ENCODE data around the gene SCUBE1. TPM values are rescaled to one million over a fixed set of nuclear protein-coding genes. Genes with fewer than 3 reads are reported as not detected.

SCUBE1 gene
- total and polyA plus RNA-seq, 8 donors: 0.04 to 0.41 (median 0.12) TPM; not detected in 3

DNA sequence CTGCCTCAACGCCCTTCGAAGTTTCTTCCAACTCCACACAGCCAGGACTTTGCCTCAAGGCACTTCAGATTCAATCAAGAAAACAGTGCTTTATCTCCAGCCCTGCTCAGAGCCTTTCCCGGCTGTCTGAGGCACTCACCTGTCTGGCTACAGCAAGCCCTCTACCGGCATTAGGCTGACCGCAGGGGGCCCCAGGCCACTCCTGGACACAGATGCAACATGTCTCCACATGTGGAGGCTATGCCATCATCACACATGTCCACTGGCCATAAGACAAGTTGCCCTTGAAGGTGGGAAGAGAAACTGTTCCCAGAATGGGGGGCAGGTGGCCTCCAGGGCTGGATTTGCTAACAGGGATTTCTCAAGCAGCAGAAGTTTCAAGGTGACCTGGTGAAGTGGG lies 10.0 kb downstream of the SCUBE1 start:
- H3K27me3 ChIP-seq: no peaks in the 10 kb centered on the region
- no peak for FAIRE-seq
- H3K4me3 ChIP-seq: no peak overlapping the region
- ATAC-seq: no peak
- no peaks in the 10 kb centered on the region for H3K9me3 ChIP-seq
- DNase-seq: no peak
- intact Hi-C loops (cut with DNase I): no loop called here
- TF ChIP-seq, protein P1, sequence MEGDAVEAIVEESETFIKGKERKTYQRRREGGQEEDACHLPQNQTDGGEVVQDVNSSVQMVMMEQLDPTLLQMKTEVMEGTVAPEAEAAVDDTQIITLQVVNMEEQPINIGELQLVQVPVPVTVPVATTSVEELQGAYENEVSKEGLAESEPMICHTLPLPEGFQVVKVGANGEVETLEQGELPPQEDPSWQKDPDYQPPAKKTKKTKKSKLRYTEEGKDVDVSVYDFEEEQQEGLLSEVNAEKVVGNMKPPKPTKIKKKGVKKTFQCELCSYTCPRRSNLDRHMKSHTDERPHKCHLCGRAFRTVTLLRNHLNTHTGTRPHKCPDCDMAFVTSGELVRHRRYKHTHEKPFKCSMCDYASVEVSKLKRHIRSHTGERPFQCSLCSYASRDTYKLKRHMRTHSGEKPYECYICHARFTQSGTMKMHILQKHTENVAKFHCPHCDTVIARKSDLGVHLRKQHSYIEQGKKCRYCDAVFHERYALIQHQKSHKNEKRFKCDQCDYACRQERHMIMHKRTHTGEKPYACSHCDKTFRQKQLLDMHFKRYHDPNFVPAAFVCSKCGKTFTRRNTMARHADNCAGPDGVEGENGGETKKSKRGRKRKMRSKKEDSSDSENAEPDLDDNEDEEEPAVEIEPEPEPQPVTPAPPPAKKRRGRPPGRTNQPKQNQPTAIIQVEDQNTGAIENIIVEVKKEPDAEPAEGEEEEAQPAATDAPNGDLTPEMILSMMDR (IDR thresholded peaks at IDR 0.05): no peak
- H3K4me1 ChIP-seq: no peaks in the 10 kb centered on the region
- WGBS, 2 donors: 56 to 59% methylated on average over 5 of the region's 5 CpGs
- H3K36me3 ChIP-seq: no peaks in the 10 kb centered on the region
- no peak overlapping the region for H3K27ac ChIP-seq

DNA sequence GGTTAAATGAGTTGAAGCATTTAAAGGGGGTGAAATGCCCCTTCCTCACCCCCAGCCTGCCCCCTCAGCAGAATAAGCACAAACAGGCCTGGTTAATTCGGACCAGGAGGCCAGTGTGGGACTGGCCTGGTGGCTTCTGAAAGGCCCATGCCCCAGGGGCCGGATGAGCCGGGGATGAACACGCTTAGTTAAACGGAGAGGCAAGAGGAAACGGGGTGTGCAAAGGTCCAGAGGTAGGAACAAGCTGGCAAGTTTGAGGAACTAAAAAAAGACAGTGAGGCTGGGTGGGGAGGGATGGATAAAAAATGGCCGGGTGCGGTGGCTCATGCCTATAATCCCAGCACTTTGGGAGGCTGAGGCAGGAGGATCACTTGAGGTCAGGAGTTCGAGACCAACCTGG lies 11.5 kb downstream of the SCUBE1 start:
- no peak for ATAC-seq
- no peaks in the 10 kb centered on the region for H3K36me3 ChIP-seq
- no peak overlapping the region for H3K27ac ChIP-seq
- 81 to 88% methylated on average over 9 of the region's 9 CpGs for WGBS, 2 donors
- no peaks in the 10 kb centered on the region for H3K4me1 ChIP-seq
- no peak for DNase-seq
- H3K4me3 ChIP-seq: no peak overlapping the region
- no peaks in the 10 kb centered on the region for H3K9me3 ChIP-seq
- TF ChIP-seq, protein P1 (IDR thresholded peaks at IDR 0.05): no peak
- H3K27me3 ChIP-seq: no peaks in the 10 kb centered on the region
- intact Hi-C loops (cut with DNase I): no loop called here
- FAIRE-seq: no peak

DNA sequence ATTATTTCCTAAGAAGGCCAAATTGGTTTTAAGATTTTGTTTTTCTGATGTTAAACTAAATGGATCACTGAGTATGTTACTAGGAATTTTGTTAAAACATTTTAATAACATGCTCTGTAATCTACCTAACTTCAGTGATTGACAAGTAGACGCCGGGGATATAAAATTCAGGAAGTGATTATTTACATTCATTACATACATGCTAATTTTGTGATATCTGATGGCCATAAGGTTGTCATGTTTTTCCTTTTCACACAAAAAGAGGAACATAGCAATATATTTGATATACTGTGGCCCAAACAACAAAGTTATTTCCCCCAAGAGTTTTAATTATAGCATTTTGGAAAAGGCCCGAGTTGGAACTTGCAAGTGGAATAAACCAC lies 12.1 kb downstream of the SCUBE1 start:
- intact Hi-C loops (cut with DNase I): no loop called here
- H3K9me3 ChIP-seq: no peaks in the 10 kb centered on the region
- DNase-seq: no peak
- FAIRE-seq: no peak
- TF ChIP-seq, protein P1 (IDR thresholded peaks at IDR 0.05): no peak
- no peaks in the 10 kb centered on the region for H3K27me3 ChIP-seq
- H3K4me3 ChIP-seq: no peak overlapping the region
- no peak overlapping the region for H3K27ac ChIP-seq
- 48 to 49% methylated on average over 3 of the region's 3 CpGs for WGBS, 2 donors
- H3K36me3 ChIP-seq: no peaks in the 10 kb centered on the region
- no peaks in the 10 kb centered on the region for H3K4me1 ChIP-seq
- ATAC-seq: no peak

DNA sequence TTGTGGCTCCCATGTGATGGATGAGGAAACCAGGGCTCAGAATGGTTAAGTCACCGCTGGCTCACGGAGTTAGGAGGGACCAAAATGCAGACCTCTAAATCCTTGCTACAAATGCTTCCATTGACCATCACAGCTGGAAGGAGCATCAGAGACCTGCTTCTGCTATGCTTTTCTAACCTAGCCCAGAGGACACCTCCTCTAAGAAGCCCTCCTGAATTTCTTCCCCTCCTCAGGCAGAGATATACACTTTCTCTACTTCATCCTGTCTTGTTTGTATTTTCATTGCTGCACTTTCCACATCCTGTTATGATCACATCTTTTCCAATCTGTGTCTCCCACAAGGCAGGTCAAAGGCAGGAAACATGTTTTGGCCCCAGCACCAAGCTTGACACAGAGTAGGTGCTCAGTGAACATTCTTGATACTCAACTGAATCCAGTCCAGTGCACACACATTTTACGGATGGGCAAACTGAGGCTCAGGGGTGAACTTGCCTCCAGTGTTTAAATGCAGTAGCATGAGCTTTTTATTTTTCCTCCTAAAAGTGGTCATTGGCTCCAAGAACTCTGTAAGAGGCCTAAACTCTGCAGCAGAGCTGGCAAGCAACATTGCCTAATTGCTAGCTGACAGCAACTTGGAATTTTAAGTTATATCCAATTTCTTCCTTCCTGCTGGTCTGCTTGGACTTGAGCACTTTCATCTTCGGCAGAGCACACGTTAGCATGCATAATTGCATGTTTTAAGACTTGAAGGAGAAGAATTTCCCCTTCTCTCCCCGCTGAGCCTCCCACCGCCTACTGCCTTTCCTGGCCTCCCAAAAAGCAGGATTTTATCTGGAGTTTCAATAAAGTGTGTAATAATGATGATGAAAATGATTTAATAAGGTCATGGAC lies 12.7 kb downstream of the SCUBE1 start:
- no peaks in the 10 kb centered on the region for H3K9me3 ChIP-seq
- no peak for DNase-seq
- intact Hi-C loops (cut with DNase I): no loop called here
- 83 to 87% methylated on average over 7 of the region's 7 CpGs for WGBS, 2 donors
- H3K4me1 ChIP-seq: no peaks in the 10 kb centered on the region
- FAIRE-seq: no peak
- H3K36me3 ChIP-seq: no peaks in the 10 kb centered on the region
- H3K27ac ChIP-seq: no peak overlapping the region
- H3K27me3 ChIP-seq: no peaks in the 10 kb centered on the region
- no peak for ATAC-seq
- H3K4me3 ChIP-seq: no peak overlapping the region
- TF ChIP-seq, protein P1 (IDR thresholded peaks at IDR 0.05): no peak

DNA sequence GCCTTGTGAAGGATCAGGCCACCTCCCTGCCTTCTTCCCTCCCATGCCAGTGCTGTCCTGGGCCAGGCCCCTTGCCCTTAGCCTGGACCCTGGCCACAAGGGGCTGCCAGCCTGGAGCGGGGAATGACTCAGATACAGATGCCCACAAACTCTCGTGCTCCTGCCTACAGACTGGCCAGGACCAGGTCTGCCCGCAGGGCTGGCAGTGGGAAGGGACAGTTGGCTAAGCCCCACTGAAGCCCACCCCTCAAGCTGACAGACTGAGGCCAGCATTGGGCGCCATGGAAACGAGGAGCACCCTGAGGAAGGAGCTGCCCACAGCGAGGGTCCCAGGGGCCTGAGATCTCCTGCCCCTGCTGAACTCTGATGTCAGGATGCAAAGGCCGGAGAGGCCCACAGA lies 14.1 kb downstream of the SCUBE1 start:
- H3K9me3 ChIP-seq: no peaks in the 10 kb centered on the region
- no peak for FAIRE-seq
- H3K27me3 ChIP-seq: no peaks in the 10 kb centered on the region
- no peaks in the 10 kb centered on the region for H3K4me1 ChIP-seq
- H3K4me3 ChIP-seq: no peak overlapping the region
- no peak overlapping the region for H3K27ac ChIP-seq
- H3K36me3 ChIP-seq: no peaks in the 10 kb centered on the region
- no peak for DNase-seq
- intact Hi-C loops (cut with DNase I): no loop called here
- ATAC-seq: no peak
- WGBS, 2 donors: 76 to 80% methylated on average over 7 of the region's 7 CpGs
- TF ChIP-seq, protein P1 (IDR thresholded peaks at IDR 0.05): no peak

All from pancreas (tissue), 10 donors.